H1 (cell line): Measurements from ENCODE around the gene ARHGAP6. TPM values are rescaled to one million over a fixed set of nuclear protein-coding genes. Genes with fewer than 3 reads are reported as not detected.

Experiments
- CTCF ChIA-PET: fragments of 300-600 bp; sonication (Branson Sonifier 250); formaldehyde crosslinking; loops from one replicate; lab custom pipeline; 2021; ENCODE audit not compliant: partially characterized antibody; lab: Charles Lee
- POLR2A ChIA-PET: fragments of 300-600 bp; sonication (Branson Sonifier 250); formaldehyde crosslinking; loops from one replicate; lab custom pipeline; 2021; ENCODE audit warnings: inconsistent platforms; ENCODE audit not compliant: partially characterized antibody; lab: Charles Lee
- DNase-seq, 2 experiments: peaks; one replicate each; pipeline versions ENCODE4 v3.0.0 to v3.0.0-alpha.2; 2010 to 2022; ENCODE audit warnings: low spot score in 2 of 2, low read depth in 1 of 2, mixed read lengths in 1 of 2
- FAIRE-seq: peaks from 2 replicates; lab custom pipeline; 2011; peaks lifted over from hg19 to GRCh38; lab: Jason Lieb, UNC
- H2AFZ ChIP-seq: 2 replicates; pipeline ENCODE4 v1.8.1; 2012; ENCODE audit warnings: low read length, inconsistent platforms
- H2AK5ac ChIP-seq: 2 replicates; pipeline ENCODE4 v1.6.1; 2013; ENCODE audit warnings: low read depth, low read length
- H2BK120ac ChIP-seq: replicated peaks from 2 replicates; pipeline ENCODE3; 2013; ENCODE audit warnings: low read depth, low read length, inconsistent platforms
- H2BK12ac ChIP-seq: 2 replicates; pipeline ENCODE4 v1.6.1; 2013; ENCODE audit warnings: low read depth, low read length
- H2BK15ac ChIP-seq: 2 replicates; pipeline ENCODE4 v1.6.1; 2013; ENCODE audit warnings: low read length
- H2BK20ac ChIP-seq: 2 replicates; pipeline ENCODE4 v1.6.1; 2013; ENCODE audit warnings: low read length
- H2BK5ac ChIP-seq: 2 replicates; pipeline ENCODE4 v1.6.1; 2013; ENCODE audit warnings: low read depth, low read length
- H3K14ac ChIP-seq: 2 replicates; pipeline ENCODE4 v1.6.1; 2013; ENCODE audit warnings: inconsistent platforms; ENCODE audit not compliant: insufficient read length
- H3K18ac ChIP-seq: 2 replicates; pipeline ENCODE4 v1.6.1; 2013; ENCODE audit warnings: low read length; ENCODE audit errors: extremely low read depth
- H3K23ac ChIP-seq: 2 replicates; pipeline ENCODE4 v1.6.1; 2013; ENCODE audit warnings: inconsistent platforms; ENCODE audit not compliant: insufficient read length
- H3K23me2 ChIP-seq: 2 replicates; pipeline ENCODE4 v1.6.1; 2013; ENCODE audit warnings: low read depth, low read length
- H3K27ac ChIP-seq: 2 replicates; pipeline ENCODE4 v1.6.1; 2011; ENCODE audit warnings: low read depth, low read length, inconsistent platforms
- H3K27me3 ChIP-seq, 4 experiments: replicated peaks in 1 of 4; 1 replicate in 1 of 4; 2 replicates in 3 of 4; pipeline versions ENCODE4 v1.6.1 to v1.8.1; 2011 to 2013; ENCODE audit warnings: low read length in 3 of 4, mild to moderate bottlenecking in 3 of 4, inconsistent platforms in 2 of 4, mixed read lengths in 2 of 4, moderate library complexity in 1 of 4; ENCODE audit not compliant: control insufficient read depth in 3 of 4, insufficient read depth in 3 of 4; ENCODE audit errors: extremely low read depth in 1 of 4
- H3K36me3 ChIP-seq, 4 experiments: 2 replicates each; pipeline versions ENCODE4 v1.6.1 to v1.8.1; 2011 to 2013; ENCODE audit warnings: mild to moderate bottlenecking in 4 of 4, low read length in 3 of 4, moderate library complexity in 2 of 4, control low read depth in 1 of 4, inconsistent platforms in 1 of 4; ENCODE audit not compliant: insufficient read depth in 4 of 4, control insufficient read depth in 2 of 4
- H3K4ac ChIP-seq: replicated peaks from 2 replicates; pipeline ENCODE3; 2013; ENCODE audit warnings: low read length, low read depth, mixed read lengths, inconsistent platforms; ENCODE audit not compliant: insufficient read length
- H3K4me1 ChIP-seq, 4 experiments: replicated peaks in 1 of 4; 1 replicate in 1 of 4; 2 replicates in 3 of 4; pipeline versions ENCODE4 v1.6.1 to v1.8.1; 2011 to 2013; ENCODE audit warnings: low read length in 3 of 4, inconsistent platforms in 2 of 4, mixed read lengths in 1 of 4; ENCODE audit not compliant: insufficient read depth in 4 of 4, control insufficient read depth in 3 of 4
- H3K4me2 ChIP-seq, 2 experiments: 2 replicates each; pipeline versions ENCODE4 v1.6.1 to v1.8.1; 2011 to 2013; ENCODE audit warnings: low read depth in 2 of 2, low read length in 2 of 2, control low read depth in 1 of 2, inconsistent platforms in 1 of 2, mild to moderate bottlenecking in 1 of 2; ENCODE audit not compliant: insufficient read depth in 1 of 2
- H3K4me3 ChIP-seq, 4 experiments: fragments of 200-600, 300-600 bp in 1 of 4; sonication (generic), shearing (Covaris generic), sonication (Bioruptor Twin) in 1 of 4; 2 replicates each; pipeline versions ENCODE4 v1.5.1 to v1.8.1; 2011 to 2016; ENCODE audit warnings: low read length in 4 of 4, low read depth in 3 of 4, control low read depth in 2 of 4, inconsistent platforms in 2 of 4, mild to moderate bottlenecking in 2 of 4, mixed read lengths in 1 of 4, moderate library complexity in 1 of 4; ENCODE audit not compliant: insufficient read depth in 2 of 4; ENCODE audit errors: extremely low read depth in 1 of 4
- H3K56ac ChIP-seq: replicated peaks from 2 replicates; pipeline ENCODE3; 2013; ENCODE audit warnings: low read depth, mild to moderate bottlenecking, mixed read lengths, low read length, inconsistent platforms; ENCODE audit not compliant: insufficient read length
- H3K79me1 ChIP-seq: 2 replicates; pipeline ENCODE4 v1.6.1; 2013; ENCODE audit warnings: low read depth, low read length, control low read depth
- H3K79me2 ChIP-seq, 2 experiments: 2 replicates each; pipeline versions ENCODE4 v1.6.1 to v1.8.1; 2012 to 2013; ENCODE audit warnings: low read length in 2 of 2, mild to moderate bottlenecking in 2 of 2, inconsistent platforms in 1 of 2; ENCODE audit not compliant: insufficient read depth in 2 of 2, control insufficient read depth in 1 of 2
- H3K9ac ChIP-seq, 4 experiments: replicated peaks in 1 of 4; 1 replicate in 1 of 4; 2 replicates in 3 of 4; pipeline versions ENCODE4 v1.6.1 to v1.8.1; 2011 to 2013; ENCODE audit warnings: low read depth in 3 of 4, low read length in 3 of 4, control low read depth in 2 of 4, mild to moderate bottlenecking in 2 of 4, moderate library complexity in 2 of 4, inconsistent platforms in 1 of 4; ENCODE audit errors: extremely low read depth in 1 of 4
- H3K9me3 ChIP-seq, 2 experiments: 2 replicates each; pipeline versions ENCODE4 v1.6.1 to v1.8.1; 2012 to 2013; ENCODE audit warnings: mild to moderate bottlenecking in 2 of 2, moderate library complexity in 2 of 2, control low read depth in 1 of 2, inconsistent platforms in 1 of 2, low read depth in 1 of 2, low read length in 1 of 2, mixed read lengths in 1 of 2; ENCODE audit not compliant: insufficient read depth in 2 of 2
- H4K20me1 ChIP-seq, 2 experiments: replicated peaks in 1 of 2; 2 replicates each; pipeline versions ENCODE3 to v1.8.1; 2011 to 2013; ENCODE audit warnings: inconsistent platforms in 2 of 2, low read length in 2 of 2, mild to moderate bottlenecking in 1 of 2; ENCODE audit not compliant: insufficient read depth in 2 of 2, control insufficient read depth in 1 of 2
- H4K5ac ChIP-seq: 2 replicates; pipeline ENCODE4 v1.6.1; 2013; ENCODE audit warnings: low read length, low read depth, mixed read lengths, inconsistent platforms; ENCODE audit not compliant: insufficient read length
- H4K8ac ChIP-seq: 2 replicates; pipeline ENCODE4 v1.8.0; 2013; ENCODE audit warnings: mild to moderate bottlenecking, moderate library complexity, low read length, inconsistent platforms; ENCODE audit not compliant: insufficient read depth; ENCODE audit errors: extremely low read depth
- H4K91ac ChIP-seq: replicated peaks from 2 replicates; pipeline ENCODE3; 2013; ENCODE audit warnings: low read length, mixed read lengths, inconsistent platforms; ENCODE audit not compliant: insufficient read length
- BACH1 ChIP-seq: IDR thresholded peaks from 2 replicates; pipeline ENCODE4 v1.6.1; 2012; ENCODE audit warnings: low read length, improper control_type of control experiment
- CHD2 ChIP-seq: IDR thresholded peaks from 2 replicates; pipeline ENCODE4 v1.6.1; 2012; ENCODE audit warnings: low read length, improper control_type of control experiment
- EZH2 ChIP-seq: fragments of 200-600 bp; sonication (generic); IDR thresholded peaks from 2 replicates; pipeline ENCODE4 v1.7.1; 2012; ENCODE audit warnings: low read depth, mild to moderate bottlenecking, moderate library complexity, low read length, inconsistent platforms; ENCODE audit not compliant: severe bottlenecking
- HDAC2 ChIP-seq, 2 experiments: fragments of 300-600 bp in 1 of 2; sonication (generic) in 1 of 2; IDR thresholded peaks; 2 replicates each; pipeline ENCODE4 v1.6.1; 2011 to 2012; ENCODE audit warnings: low read depth in 2 of 2, low read length in 2 of 2, mild to moderate bottlenecking in 2 of 2, moderate library complexity in 2 of 2, borderline replicate concordance in 1 of 2, inconsistent platforms in 1 of 2
- KDM4A ChIP-seq: IDR thresholded peaks from one replicate; pipeline ENCODE4 v1.7.1; 2012; ENCODE audit warnings: low read depth, mild to moderate bottlenecking, moderate library complexity, low read length, inconsistent platforms; ENCODE audit not compliant: severe bottlenecking
- KDM5A ChIP-seq: fragments of 200-600 bp; IDR thresholded peaks from 2 replicates; pipeline ENCODE4 v1.7.1; 2012; ENCODE audit warnings: mild to moderate bottlenecking, low read length, inconsistent platforms, mixed read lengths
- POLR2A ChIP-seq, 2 experiments: IDR thresholded peaks; 1 replicate in 1 of 2; 2 replicates in 1 of 2; pipeline ENCODE4 v1.6.1; 2011; ENCODE audit warnings: low read depth in 2 of 2, low read length in 2 of 2, mild to moderate bottlenecking in 2 of 2; ENCODE audit errors: control extremely low read depth in 1 of 2
- POLR2AphosphoS5 ChIP-seq: IDR thresholded peaks from 2 replicates; pipeline ENCODE4 v1.6.1; 2011; ENCODE audit warnings: low read depth, low read length
- POU5F1 ChIP-seq: IDR thresholded peaks from 2 replicates; pipeline ENCODE4 v1.6.1; 2011; ENCODE audit warnings: low read depth, mild to moderate bottlenecking, low read length, moderate library complexity
- RAD21 ChIP-seq, 2 experiments: IDR thresholded peaks in 1 of 2; conservative IDR thresholded peaks in 1 of 2; 2 replicates each; pipeline ENCODE4 v1.6.1; 2011; ENCODE audit warnings: low read depth in 2 of 2, low read length in 2 of 2, improper control_type of control experiment in 1 of 2, inconsistent platforms in 1 of 2, mild to moderate bottlenecking in 1 of 2, moderate library complexity in 1 of 2
- TAF1 ChIP-seq: IDR thresholded peaks from 2 replicates; pipeline ENCODE4 v1.6.1; 2011; ENCODE audit warnings: mild to moderate bottlenecking, low read depth, low read length
- TCF12 ChIP-seq: IDR thresholded peaks from 2 replicates; pipeline ENCODE4 v1.6.1; 2011; ENCODE audit warnings: low read depth, mild to moderate bottlenecking, low read length
- WGBS, 2 experiments: shearing (Covaris generic) in 1 of 2; methylation state at CpG; one replicate each; pipeline versions ENCODE4 v1.1.6 to v1.1.7; 2013 to 2015; ENCODE audit warnings: low lambda C conversion rate in 2 of 2, mixed read lengths in 2 of 2, inconsistent platforms in 1 of 2, low coverage in 1 of 2, missing lambda C conversion rate in 1 of 2; ENCODE audit not compliant: insufficient replicate concordance in 2 of 2, insufficient coverage in 1 of 2, insufficient read length in 1 of 2; ENCODE audit errors: extremely low coverage in 1 of 2, missing lambda C conversion rate in 1 of 2; 5-methylcytosine and 5-hydroxymethylcytosine counted together
- polyA plus RNA-seq, 7 experiments: library from polyadenylated mRNA; depleted of rRNA in 3 of 7; stranded (reverse) in 5 of 7; unstranded in 2 of 7; fragments of >200 nt in 5 of 7; fragments of 200-250 nt in 2 of 7; gene quantifications; 1 replicate in 5 of 7; 2 replicates in 1 of 7; 4 replicates in 1 of 7; pipeline versions ENCODE4 v1.2.1 to v1.2.3, GENCODE V29; 2011 to 2013; ENCODE audit warnings: missing spikeins in 2 of 7, mixed read lengths in 2 of 7
- total RNA-seq: library from RNA; stranded (reverse); fragmentation: NEBNext Ultra II Directional; extraction: Animal tissue kit (Norgen Biotek cat#: 25700); gene quantifications from 2 replicates; pipeline ENCODE4 v1.2.1, GENCODE V29; 2021
- TF ChIP-seq, protein P1 (sequence below): IDR thresholded peaks from 2 replicates; pipeline ENCODE4 v1.6.1; 2012; ENCODE audit warnings: inconsistent platforms
- TF ChIP-seq, protein P2 (sequence below): IDR thresholded peaks from 2 replicates; pipeline ENCODE4 v1.6.1; 2011; ENCODE audit warnings: low read depth, mild to moderate bottlenecking, low read length; ENCODE audit not compliant: insufficient read depth

The ARHGAP6 gene
- total and polyA plus RNA-seq, 2 of the 8 experiments (the other 6 are each of a cell fraction or from before 2014, with no cell fraction given): 0.35 to 0.82 TPM

DNA sequence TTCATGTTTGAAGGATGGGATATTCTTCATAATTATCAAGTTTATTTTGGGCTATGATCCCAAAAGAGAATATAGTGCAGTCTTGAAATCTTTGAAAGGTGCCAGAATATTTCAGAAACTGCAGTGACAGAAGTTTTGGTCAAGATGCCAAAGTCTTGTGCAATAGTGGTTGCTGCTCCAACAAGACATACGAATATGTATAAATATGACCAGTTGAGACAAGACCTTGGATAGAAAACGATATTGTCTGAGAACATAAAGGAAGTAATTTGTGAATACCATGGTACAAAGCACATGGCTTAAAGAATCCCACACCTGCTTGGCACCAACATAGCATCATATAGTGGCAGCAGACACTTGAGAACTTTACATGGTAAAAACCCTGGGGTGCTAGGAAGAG, 421.1 kb downstream of the ARHGAP6 start:
- H2BK15ac ChIP-seq: no peak overlapping the region
- H3K23ac ChIP-seq: no peak overlapping the region
- no peak overlapping the region for H3K4me3 ChIP-seq
- CTCF ChIA-PET: interaction anchor here (1.4 kb wide), 1 partner anchor 29 kb away, joined by 4 read pairs; no protein-coding TSS in a partner anchor
- whole genome bisulfite sequencing, 2 experiments: 92% methylated on average over 2 of the region's 2 CpGs; no CpG with 5 or more reads in 1 of the 2 experiments
- no peaks in the 10 kb centered on the region for H4K20me1 ChIP-seq
- H3K4me1 ChIP-seq: no peaks in the 10 kb centered on the region
- H2BK120ac ChIP-seq: no peak overlapping the region
- no peak overlapping the region for H2AFZ ChIP-seq
- no peak overlapping the region for H3K27ac ChIP-seq
- no peak overlapping the region for H3K9ac ChIP-seq
- H3K4me2 ChIP-seq: no peak overlapping the region
- H3K14ac ChIP-seq: no peak overlapping the region
- no peak for FAIRE-seq
- no peak overlapping the region for H4K91ac ChIP-seq
- H4K8ac ChIP-seq: no peak overlapping the region
- H3K18ac ChIP-seq: no peak overlapping the region
- no peaks in the 10 kb centered on the region for H3K9me3 ChIP-seq
- H2BK20ac ChIP-seq: no peak overlapping the region
- POLR2A ChIA-PET: no interaction called here
- H3K36me3 ChIP-seq: no peaks in the 10 kb centered on the region
- H4K5ac ChIP-seq: no peak overlapping the region
- no peak overlapping the region for H3K56ac ChIP-seq
- H2BK5ac ChIP-seq: no peak overlapping the region
- DNase-seq: no peak
- H2AK5ac ChIP-seq: no peak overlapping the region
- no peaks in the 10 kb centered on the region for H3K27me3 ChIP-seq
- H2BK12ac ChIP-seq: no peak overlapping the region
- H3K4ac ChIP-seq: no peak overlapping the region
- no peaks in the 10 kb centered on the region for H3K79me1 ChIP-seq
- no peaks in the 10 kb centered on the region for H3K23me2 ChIP-seq
- no peaks in the 10 kb centered on the region for H3K79me2 ChIP-seq
- TF ChIP-seq TAF1 (no peak), HDAC2 (IDR thresholded peaks at IDR 0.05; ENCODE audit: borderline replicate concordance in 1 of 2, low read depth in 2 of 2, low read length in 2 of 2) (no peak), POLR2AphosphoS5 (no peak), POU5F1 (no peak), TCF12 (no peak), RAD21 (IDR thresholded peaks at IDR 0.05 in 1 of 2, conservative IDR thresholded peaks at IDR 0.05 in 1 of 2; ENCODE audit: low read depth in 2 of 2, low read length in 2 of 2) (no peak), EZH2 (no peak), POLR2A (IDR thresholded peaks at IDR 0.05; ENCODE audit: control extremely low read depth in 1 of 2, low read depth in 2 of 2, low read length in 2 of 2) (no peak), CHD2 (no peak), KDM4A (no peak), BACH1 (no peak), KDM5A (no peak)
- TF ChIP-seq, protein P1, sequence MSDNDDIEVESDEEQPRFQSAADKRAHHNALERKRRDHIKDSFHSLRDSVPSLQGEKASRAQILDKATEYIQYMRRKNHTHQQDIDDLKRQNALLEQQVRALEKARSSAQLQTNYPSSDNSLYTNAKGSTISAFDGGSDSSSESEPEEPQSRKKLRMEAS: no peak
- TF ChIP-seq, protein P2, sequence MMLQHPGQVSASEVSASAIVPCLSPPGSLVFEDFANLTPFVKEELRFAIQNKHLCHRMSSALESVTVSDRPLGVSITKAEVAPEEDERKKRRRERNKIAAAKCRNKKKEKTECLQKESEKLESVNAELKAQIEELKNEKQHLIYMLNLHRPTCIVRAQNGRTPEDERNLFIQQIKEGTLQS: no peak
